GM18505 (cell line): ENCODE results near the gene PPM1H.

Source experiments
- ATAC-seq: cut with Tn5 transposase; IDR thresholded peaks from one replicate; pipeline ENCODE4 v1.9.1; 2021; ENCODE audit not compliant: unreplicated experiment
- POLR2A ChIP-seq: IDR thresholded peaks from 4 replicates; pipeline ENCODE4 v1.6.1; 2011; ENCODE audit warnings: borderline replicate concordance; ENCODE audit not compliant: insufficient read depth, insufficient read length; ENCODE audit errors: extremely low read depth

Gene PPM1H

DNA sequence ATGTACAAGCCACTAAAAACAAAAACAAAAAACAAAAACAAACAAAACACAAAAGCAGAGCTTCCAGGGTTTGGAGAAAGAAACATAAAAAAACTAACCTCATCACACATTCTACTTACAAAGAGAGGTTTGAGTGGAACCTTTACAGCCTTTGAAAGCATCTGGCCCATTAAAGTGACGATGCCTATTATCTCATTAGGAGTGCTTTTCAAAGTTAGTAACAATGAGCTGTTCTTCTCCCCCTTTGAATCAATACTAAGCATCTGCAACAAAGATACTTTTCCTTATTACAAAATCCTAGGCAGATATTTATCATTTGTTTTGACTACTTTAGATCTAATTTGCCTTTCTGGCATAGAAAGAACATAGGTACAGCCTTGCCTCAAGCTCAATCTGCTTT is 217.3 kb downstream of the PPM1H start:
- ATAC-seq = no peak
- TF ChIP-seq POLR2A = no peak

DNA sequence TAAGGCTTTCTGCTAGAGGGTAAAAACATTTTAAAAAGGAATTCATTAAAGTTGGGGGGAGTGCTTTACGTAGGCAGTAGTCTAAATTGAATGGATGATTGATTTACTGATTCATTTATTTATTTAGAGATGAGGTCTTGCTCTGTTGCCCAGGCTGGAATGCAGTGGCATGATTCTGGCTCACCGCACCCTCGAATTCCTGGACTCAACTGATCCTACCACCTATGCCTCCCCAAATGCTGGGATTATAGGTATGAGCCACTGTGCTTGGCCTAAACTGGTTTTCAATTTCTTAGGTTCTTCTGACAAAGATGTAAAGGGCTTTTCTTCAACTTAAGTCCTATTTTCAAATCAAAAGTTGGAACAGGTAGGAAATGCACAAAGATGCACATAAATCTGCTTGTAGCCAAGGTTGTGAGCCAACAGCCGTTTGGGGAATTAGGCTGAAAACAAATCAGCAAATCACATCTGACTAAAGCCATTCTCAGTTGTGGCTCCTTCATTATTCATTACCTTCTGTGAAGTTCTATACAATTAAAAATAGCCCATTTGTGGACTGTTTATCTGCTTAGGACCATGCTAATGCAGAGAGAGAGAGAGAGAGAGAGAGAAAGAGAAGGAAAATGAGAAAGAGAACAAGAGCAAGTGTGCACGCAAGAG is 218.0 kb downstream of the PPM1H start:
- no peak for TF ChIP-seq POLR2A
- ATAC-seq = no peak

DNA sequence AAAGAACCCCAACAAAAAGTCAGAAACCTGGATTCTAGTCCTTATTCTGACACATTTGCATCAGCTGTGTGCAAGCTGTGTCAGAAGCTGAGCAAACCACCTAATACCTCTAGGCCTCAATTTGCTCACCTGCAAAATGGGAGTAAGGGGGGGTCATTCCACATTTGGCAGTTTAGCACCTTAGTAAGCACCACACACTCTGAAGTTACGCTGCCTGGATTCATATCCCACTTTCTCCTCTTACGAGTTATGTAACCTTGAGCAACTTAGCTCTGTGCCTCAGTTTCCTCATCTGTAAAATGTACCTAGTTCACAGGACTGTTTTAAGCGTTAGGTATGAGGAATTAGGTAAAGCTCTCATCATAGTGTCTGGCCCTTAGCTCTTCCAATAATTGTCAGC is 218.9 kb downstream of the PPM1H start:
- TF ChIP-seq POLR2A = no peak
- no peak for ATAC-seq

DNA sequence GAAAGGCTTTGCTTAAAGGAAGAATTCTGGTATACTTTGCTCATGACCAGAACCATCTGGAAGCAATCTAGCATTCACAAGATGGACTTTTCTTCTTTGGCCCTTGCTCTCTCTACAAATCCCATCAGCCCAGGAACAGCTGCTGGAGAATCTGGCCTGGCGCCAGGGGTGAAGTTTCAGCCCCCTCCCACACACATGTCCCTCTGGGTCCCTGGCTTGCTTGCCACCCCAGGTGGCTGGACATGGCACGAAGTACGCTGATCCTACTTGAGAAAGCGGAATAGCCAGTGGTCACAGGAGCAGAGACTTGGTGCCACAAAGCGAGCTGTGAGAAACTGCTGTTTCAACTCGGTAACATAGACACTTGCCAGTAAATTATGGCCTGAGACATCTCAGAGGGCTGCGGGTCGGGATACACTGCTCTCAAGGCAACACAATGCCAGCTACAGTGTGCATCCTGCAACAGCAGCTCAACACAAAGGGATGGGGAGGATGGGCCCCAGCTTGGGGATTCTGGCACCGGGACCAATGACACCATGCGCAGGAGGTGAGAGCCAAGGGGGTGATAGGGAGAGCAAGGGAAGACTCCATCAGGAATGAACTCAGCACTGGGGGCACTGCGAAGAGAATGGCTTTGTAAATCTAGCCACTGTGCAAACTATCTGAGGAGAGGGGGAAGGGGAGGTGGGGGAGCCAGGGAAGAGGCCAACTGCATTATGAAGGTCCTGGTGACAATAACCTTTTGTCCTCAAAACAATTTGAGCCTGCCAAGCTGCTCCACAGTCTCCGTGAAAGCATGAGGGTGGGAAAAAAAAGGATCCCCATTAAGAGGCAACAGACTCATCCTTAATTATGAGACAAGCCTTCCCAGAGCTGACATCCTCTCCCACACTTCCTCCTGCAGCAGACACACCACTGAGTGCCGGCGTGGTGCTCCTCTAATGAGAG is 219.9 kb downstream of the PPM1H start:
- no peak for ATAC-seq
- TF ChIP-seq POLR2A = no peak

DNA sequence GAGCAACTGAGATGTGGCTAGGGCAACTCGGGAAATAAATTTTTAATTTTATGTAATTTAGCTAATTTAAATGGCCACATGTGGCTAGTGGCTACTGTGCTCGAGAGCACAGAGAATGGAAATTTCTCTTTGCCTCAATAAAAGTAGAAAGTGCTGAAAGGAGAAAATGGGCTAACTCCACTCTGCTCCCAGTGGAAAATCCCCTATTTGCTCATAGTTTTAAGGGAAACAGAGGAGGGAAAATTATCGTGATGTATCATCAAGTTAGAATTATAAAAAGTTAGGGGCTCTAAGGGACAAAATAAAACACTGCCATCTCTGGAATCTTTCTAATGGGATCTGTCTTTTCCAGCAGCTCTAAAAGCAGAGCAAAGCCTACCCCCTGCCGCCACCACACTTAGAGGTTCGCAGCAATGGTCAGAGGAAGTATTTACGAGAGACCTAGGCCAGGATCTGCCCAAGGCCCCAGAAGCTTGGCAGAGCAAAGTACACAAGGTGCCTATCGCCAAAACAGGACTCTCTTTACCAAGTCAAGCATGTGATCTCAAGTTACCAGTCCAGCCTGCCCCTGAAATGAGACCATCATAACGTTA is 220.7 kb downstream of the PPM1H start:
- no peak for TF ChIP-seq POLR2A
- ATAC-seq = no peak

DNA sequence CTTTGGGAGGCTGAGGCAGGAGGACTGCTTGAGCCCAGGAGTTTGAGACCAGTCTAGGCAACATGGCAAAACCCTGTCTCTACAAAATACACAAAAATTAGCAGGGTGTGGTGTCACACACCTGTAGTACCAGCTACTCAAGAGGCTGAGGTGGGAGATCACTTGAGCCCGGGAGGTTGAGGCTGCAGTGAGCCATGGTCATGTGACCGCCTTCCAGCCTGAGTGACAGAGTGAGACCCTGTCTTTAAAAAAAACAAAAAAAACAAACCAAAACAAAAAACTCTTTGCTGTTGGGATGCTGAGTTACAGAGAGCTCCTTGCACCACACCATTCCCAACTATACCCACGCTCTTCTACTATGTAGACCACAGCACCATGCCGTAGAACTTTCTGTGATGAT is 221.2 kb downstream of the PPM1H start:
- no peak for TF ChIP-seq POLR2A
- ATAC-seq = no peak

DNA sequence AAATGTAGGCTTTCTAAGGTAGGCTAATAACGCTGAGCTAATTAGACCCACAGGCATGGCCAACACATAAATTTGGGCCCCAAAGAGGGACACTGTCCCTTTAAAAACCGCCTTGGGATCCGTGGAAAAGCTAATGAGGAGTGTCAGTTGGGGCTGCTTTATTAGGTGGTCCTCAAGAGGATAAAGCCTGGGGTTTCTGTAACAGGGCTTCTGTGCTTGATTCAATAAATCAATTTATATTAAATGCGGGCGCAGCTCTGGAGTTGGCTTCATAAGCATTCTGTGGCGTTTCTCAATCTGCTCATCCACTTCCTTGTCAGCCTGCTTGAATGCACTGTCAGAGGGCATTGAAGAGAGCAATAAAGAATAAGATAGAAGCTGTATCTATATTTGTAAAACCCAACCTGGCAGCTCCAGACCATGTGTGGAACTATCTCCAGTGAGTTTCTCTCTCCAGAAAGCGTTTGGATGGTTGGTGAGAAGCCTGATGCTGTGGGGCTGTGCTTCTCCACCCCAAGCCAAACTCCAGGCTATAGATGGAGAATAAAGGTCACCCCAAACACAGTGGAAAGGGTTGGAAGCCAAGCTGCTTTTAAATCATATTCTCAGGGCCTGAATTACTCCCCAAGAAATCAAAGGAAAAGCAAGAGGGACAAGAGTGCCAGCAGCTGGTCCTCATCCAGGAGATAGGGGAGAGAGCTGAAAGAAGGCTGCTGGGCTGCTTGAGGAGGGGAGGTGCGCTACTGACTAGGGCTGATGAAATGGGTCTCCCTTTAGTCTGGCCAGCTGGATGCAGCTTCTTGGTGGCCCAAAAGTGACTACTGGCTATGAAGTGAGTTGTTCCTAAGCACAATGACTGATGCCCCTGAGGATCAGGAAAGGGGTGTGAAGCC is 222.0 kb downstream of the PPM1H start:
- TF ChIP-seq POLR2A = no peak
- no peak for ATAC-seq

DNA sequence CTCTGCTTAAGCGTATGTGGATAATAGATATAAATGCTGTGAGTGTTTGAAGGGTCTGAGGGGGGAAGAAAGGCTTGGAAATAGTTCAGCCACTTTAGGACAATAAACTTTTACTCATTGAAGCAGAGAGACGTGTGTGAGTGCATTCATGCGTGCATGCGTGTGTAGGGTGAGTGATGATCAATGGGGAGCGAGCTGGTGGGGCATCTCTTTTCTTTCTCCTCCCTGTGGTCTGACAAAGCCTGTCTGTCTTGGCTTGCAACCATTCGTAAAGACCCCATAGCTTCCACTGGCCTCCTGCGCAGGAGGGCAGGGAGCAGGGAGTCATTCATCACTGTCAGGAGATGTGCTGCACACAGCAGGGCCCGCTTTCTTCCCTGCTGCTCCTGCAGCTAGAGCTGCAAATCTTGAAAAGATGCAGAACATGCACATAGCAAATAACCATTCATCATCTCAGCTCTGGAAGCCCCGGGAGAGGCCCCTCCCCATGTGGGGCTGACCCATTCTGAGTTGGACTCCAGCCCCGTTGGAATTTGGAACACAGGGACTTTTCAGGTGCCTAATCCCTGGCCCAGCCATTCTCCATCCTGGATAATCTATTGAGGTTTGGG is 223.2 kb downstream of the PPM1H start:
- ATAC-seq = no peak
- no peak for TF ChIP-seq POLR2A

DNA sequence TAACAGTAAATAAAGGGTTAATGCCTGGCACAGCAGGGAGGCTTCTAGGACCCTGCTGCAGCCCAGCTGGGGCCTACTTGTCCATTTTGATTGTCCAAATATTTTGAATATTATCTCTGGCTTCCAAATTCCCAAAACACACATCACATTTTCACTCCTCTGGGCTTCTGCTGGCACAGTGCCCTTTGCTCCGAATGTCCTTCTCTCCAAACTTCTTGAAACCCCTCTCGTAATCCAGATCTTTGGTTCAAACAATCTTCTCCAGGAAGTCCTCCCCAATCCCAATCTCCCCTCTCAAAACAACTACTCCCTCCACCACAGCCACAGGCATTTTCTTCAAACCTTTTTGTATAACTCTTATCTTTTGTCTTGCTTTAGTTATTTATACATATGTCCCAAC is 225.6 kb downstream of the PPM1H start:
- no peak for TF ChIP-seq POLR2A

DNA sequence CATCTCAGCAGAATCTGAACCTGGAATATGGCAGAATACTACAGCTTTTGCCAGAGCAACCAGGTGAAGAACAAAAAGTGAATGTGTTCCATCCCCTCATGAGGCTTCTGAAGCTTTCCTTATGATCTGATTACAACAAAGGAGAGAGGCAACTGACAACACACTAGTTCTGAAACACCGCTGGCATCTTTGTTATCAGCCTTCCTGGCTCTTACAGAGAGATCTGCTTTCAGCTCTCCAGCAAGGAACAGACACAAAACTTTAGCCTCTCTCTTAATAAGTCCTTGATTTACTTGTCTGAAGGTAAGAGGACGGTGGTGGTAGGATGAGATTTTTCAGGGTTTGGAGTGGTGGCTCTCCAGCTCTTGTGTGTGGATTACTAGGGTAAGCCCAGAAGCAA is 227.0 kb downstream of the PPM1H start:
- ATAC-seq = no peak
- TF ChIP-seq POLR2A = no peak

More for the DNA sequence above, 225.6 kb downstream of the PPM1H start:
- no peak for ATAC-seq

DNA sequence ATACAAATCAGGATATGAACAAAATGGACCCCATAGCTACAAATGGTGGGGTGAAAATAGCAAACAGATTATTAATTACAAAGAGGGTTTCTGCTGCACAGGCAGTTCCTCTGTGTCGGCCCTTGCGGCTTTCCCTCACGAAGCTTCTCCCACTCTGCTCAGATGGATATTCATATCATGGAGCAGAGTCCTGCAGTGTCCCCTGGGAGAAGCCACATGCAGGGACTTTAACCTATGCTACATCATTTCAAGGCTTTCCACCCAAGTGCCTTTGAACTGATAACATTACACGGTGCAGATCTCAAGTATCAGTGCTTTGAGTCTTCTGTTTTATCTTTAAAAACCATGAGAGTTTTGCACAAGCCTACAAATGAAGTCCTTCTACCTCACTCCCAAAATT is 229.1 kb downstream of the PPM1H start:
- no peak for ATAC-seq

DNA sequence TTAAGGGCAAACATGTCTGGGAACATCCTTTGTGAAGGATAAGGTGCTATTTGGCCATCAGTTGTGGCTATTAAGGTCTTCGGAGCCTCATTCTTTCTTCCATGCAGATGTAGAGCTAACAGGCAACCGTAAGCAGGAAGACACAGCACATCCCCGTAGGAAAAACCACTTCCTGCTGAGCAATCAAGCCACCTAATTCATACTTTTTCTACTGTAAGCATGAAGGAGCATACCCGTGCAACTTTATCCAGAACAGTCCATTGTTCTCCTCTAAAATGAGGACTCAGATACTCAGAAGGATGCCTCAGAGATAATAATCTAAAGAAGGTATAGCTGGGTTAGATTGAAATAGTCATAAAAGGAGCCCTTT is 232.0 kb downstream of the PPM1H start:
- no peak for ATAC-seq
- no peak for TF ChIP-seq POLR2A

More for the DNA sequence above, 229.1 kb downstream of the PPM1H start:
- TF ChIP-seq POLR2A = no peak
